ENCODE measurements around the gene WDFY2. TPM values are rescaled to one million over a fixed set of nuclear protein-coding genes. Genes with fewer than 3 reads are reported as not detected.

WDFY2 gene
- total and polyA plus RNA-seq, 2 of the 8 experiments (the other 6 are each of a cell fraction or from before 2014, with no cell fraction given) = 13.9 to 29.0 TPM

- Histone ChIP-seq H3K36me3 (ENCODE audit: control insufficient read depth in 2 of 4, insufficient read depth in 4 of 4, low read length in 3 of 4) (no peaks in the 10 kb centered on the region; a peak in 1 of 8 replicates), H3K79me2 (ENCODE audit: control insufficient read depth in 1 of 2, insufficient read depth in 2 of 2, low read length in 2 of 2) (peaks cover 0 to 59% of the 10 kb centered on the region in 2 experiments; a peak in 2 of 4 replicates), H2BK12ac (ENCODE audit: low read depth, low read length) (no peak overlapping the region), H4K91ac (replicated peaks; ENCODE audit: insufficient read length, low read length) (no peak overlapping the region), H3K23ac (ENCODE audit: insufficient read length) (no peak overlapping the region), H4K5ac (ENCODE audit: insufficient read length, low read depth, low read length) (no peak overlapping the region), H3K27ac (ENCODE audit: low read depth, low read length) (no peak overlapping the region), H3K79me1 (ENCODE audit: low read depth, low read length) (peaks cover 5% of the 10 kb centered on the region; the same call in 1 of the 2 replicates), H2BK5ac (ENCODE audit: low read depth, low read length) (no peak overlapping the region), H4K20me1 (replicated peaks in 1 of 2; ENCODE audit: control insufficient read depth in 1 of 2, insufficient read depth in 2 of 2, low read length in 2 of 2) (peaks cover 2 to 4% of the 10 kb centered on the region in 2 experiments), H2BK20ac (ENCODE audit: low read length) (no peak overlapping the region), H3K27me3 (replicated peaks in 1 of 4; ENCODE audit: control insufficient read depth in 3 of 4, extremely low read depth in 1 of 4, insufficient read depth in 3 of 4, low read length in 3 of 4) (no peaks in the 10 kb centered on the region), H3K23me2 (ENCODE audit: low read depth, low read length) (no peaks in the 10 kb centered on the region), H3K4me3 (ENCODE audit: extremely low read depth in 1 of 4, insufficient read depth in 2 of 4, low read depth in 3 of 4, low read length in 4 of 4) (no peak overlapping the region), H3K9me3 (ENCODE audit: insufficient read depth in 2 of 2, low read depth in 1 of 2, low read length in 1 of 2) (no peaks in the 10 kb centered on the region), H3K14ac (ENCODE audit: insufficient read length) (no peak overlapping the region), H3K4ac (replicated peaks; ENCODE audit: insufficient read length, low read depth, low read length) (no peak overlapping the region), H3K18ac (ENCODE audit: extremely low read depth, low read length) (no peak overlapping the region), H3K9ac (replicated peaks in 1 of 4; ENCODE audit: extremely low read depth in 1 of 4, low read depth in 3 of 4, low read length in 3 of 4) (no peak overlapping the region), H2AFZ (ENCODE audit: low read length) (no peak overlapping the region), H3K4me2 (ENCODE audit: insufficient read depth in 1 of 2, low read depth in 2 of 2, low read length in 2 of 2) (no peak overlapping the region), H2BK15ac (ENCODE audit: low read length) (no peak overlapping the region), H3K56ac (replicated peaks; ENCODE audit: insufficient read length, low read depth, low read length) (no peak overlapping the region), H2BK120ac (replicated peaks; ENCODE audit: low read depth, low read length) (no peak overlapping the region), H2AK5ac (ENCODE audit: low read depth, low read length) (no peak overlapping the region), H4K8ac (ENCODE audit: extremely low read depth, insufficient read depth, low read length) (no peak overlapping the region), H3K4me1 (replicated peaks in 1 of 4; ENCODE audit: control insufficient read depth in 3 of 4, insufficient read depth in 4 of 4, low read length in 3 of 4) (peaks cover 2 to 12% (median 3%) of the 10 kb centered on the region in 4 experiments; a peak in 4 of 7 replicates)
- ChIA-PET POLR2A (ENCODE audit: partially characterized antibody) (interaction anchor here (1.0 kb wide), 1 partner anchor 13 kb away, joined by 4 read pairs; no protein-coding TSS in a partner anchor), CTCF (ENCODE audit: partially characterized antibody) (interaction anchor here (0.7 to 1.6 kb wide), 7 partner anchors 13 to 249 kb away, joined by 3 to 4 read pairs (median 3); no protein-coding TSS in a partner anchor)
- DNase-seq (ENCODE audit: low read depth in 1 of 2, low spot score in 2 of 2) = no peak
- no peak for TF ChIP-seq GTF2F1 (IDR thresholded peaks at IDR 0.05; ENCODE audit: borderline replicate concordance, low read depth, low read length)
- no peak for TF ChIP-seq FOSL1 (IDR thresholded peaks at IDR 0.05; ENCODE audit: insufficient read depth, low read depth, low read length)
- TF ChIP-seq RXRA (IDR thresholded peaks at IDR 0.05; ENCODE audit: insufficient read depth, low read depth, low read length) = no peak
- no peak for TF ChIP-seq CEBPB (IDR thresholded peaks at IDR 0.05; ENCODE audit: low read depth, low read length)
- TF ChIP-seq CREB1 (IDR thresholded peaks at IDR 0.05) = no peak
- TF ChIP-seq SIN3A (conservative IDR thresholded peaks at IDR 0.05 in 1 of 2, IDR thresholded peaks at IDR 0.05 in 1 of 2; ENCODE audit: low read depth in 1 of 2, low read length in 2 of 2) = no peak
- no peak for TF ChIP-seq EGR1 (IDR thresholded peaks at IDR 0.05; ENCODE audit: borderline replicate concordance, low read depth, low read length)
- TF ChIP-seq RNF2 (IDR thresholded peaks at IDR 0.05; ENCODE audit: borderline replicate concordance, low read depth, low read length, missing control alignments, poor library complexity, severe bottlenecking) = no peak
- no peak for TF ChIP-seq ATF2 (IDR thresholded peaks at IDR 0.05; ENCODE audit: low read length)
- TF ChIP-seq SIRT6 (IDR thresholded peaks at IDR 0.05; ENCODE audit: low read length) = no peak
- TF ChIP-seq BCL11A (IDR thresholded peaks at IDR 0.05; ENCODE audit: low read depth in 2 of 2, low read length in 2 of 2) = no peak
- no peak for TF ChIP-seq RFX5 (IDR thresholded peaks at IDR 0.05; ENCODE audit: borderline replicate concordance, low read depth, low read length)
- FAIRE-seq = no peak
- 87% methylated on average over 3 of the region's 3 CpGs; no CpG with 5 or more reads in 1 of the 2 experiments for whole genome bisulfite sequencing, 2 experiments (ENCODE audit: extremely low coverage in 1 of 2, insufficient coverage in 1 of 2, insufficient read length in 1 of 2, insufficient replicate concordance in 2 of 2, low coverage in 1 of 2, low lambda C conversion rate in 2 of 2, missing lambda C conversion rate in 1 of 2)
These were observed 99.8 kb downstream of the WDFY2 start for GRCh38 chr13:51684076-51684475.

Measured in H1 (cell line).